Stimulated activated CD4-positive, alpha-beta T cell treated with anti-CD3 and anti-CD28 coated beads, Interleukin-2, amount 100 ng/mL, for 24 hours (primary cell): ENCODE measurements around the gene LEUTX.

Experiments
- DNase-seq, 2 donors: peaks; one replicate each; pipeline ENCODE4 v3.0.0-alpha.2; 2020

Gene LEUTX

GRCh38 chr19:39825093-39825463, 46.4 kb downstream of the LEUTX start:
- DNase-seq = no peak

GRCh38 chr19:39825531-39826076, 47.0 kb downstream of the LEUTX start:
- DNase-seq = no peak

GRCh38 chr19:39826311-39826945, 47.8 kb downstream of the LEUTX start:
- DNase-seq = no peak

- DNase-seq = no peak
These were observed 48.6 kb downstream of the LEUTX start for GRCh38 chr19:39827216-39827615.

- no peak for DNase-seq
These were observed 49.5 kb downstream of the LEUTX start for GRCh38 chr19:39828015-39828653.

- no peak for DNase-seq
These were observed 50.0 kb downstream of the LEUTX start for GRCh38 chr19:39828654-39829032.

- no peak for DNase-seq
These were observed 51.1 kb downstream of the LEUTX start for GRCh38 chr19:39829702-39830275.

GRCh38 chr19:39830406-39830805, 51.8 kb downstream of the LEUTX start:
- DNase-seq = no peak

GRCh38 chr19:39830847-39831246, 52.2 kb downstream of the LEUTX start:
- DNase-seq = no peak

- DNase-seq = no peak
These were observed 53.0 kb downstream of the LEUTX start for GRCh38 chr19:39831679-39832078.

GRCh38 chr19:39832341-39833083, 53.9 kb downstream of the LEUTX start:
- DNase-seq = no peak

- DNase-seq = no peak
These were observed 54.5 kb downstream of the LEUTX start for GRCh38 chr19:39833160-39833463.

GRCh38 chr19:39833464-39834286, 55.0 kb downstream of the LEUTX start, which contains the start of gene DYRK1B:
Gene DYRK1B (minus strand): TSS chr19:39834162. CDS start chr19:39831867, 2,295 bp downstream.
- DNase-seq = peak; percentile 94 to 96

- no peak for DNase-seq
These were observed 55.7 kb downstream of the LEUTX start for GRCh38 chr19:39834287-39834841.
